ENCODE results near the gene PARD3B.

DNA sequence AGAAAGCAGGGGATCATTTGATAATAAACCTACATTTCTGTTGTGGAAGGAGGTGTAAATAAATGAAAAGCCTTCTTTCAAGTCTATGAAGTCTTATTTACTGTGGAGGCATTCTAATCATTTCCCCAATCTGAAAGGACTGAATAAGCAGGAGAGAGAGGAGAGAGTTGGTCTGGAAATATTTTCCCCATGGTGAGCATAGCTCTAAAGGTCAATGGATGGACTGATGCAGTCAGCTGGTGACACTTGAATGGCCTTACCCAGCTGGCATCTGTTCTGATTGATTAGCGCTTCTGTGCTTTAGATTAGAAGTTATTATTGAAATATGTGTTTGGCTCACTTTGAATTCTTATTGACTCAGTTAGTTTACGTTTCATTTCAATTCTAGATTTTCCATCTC is 122.7 kb downstream of the PARD3B start:
- TF ChIP-seq, protein P1, sequence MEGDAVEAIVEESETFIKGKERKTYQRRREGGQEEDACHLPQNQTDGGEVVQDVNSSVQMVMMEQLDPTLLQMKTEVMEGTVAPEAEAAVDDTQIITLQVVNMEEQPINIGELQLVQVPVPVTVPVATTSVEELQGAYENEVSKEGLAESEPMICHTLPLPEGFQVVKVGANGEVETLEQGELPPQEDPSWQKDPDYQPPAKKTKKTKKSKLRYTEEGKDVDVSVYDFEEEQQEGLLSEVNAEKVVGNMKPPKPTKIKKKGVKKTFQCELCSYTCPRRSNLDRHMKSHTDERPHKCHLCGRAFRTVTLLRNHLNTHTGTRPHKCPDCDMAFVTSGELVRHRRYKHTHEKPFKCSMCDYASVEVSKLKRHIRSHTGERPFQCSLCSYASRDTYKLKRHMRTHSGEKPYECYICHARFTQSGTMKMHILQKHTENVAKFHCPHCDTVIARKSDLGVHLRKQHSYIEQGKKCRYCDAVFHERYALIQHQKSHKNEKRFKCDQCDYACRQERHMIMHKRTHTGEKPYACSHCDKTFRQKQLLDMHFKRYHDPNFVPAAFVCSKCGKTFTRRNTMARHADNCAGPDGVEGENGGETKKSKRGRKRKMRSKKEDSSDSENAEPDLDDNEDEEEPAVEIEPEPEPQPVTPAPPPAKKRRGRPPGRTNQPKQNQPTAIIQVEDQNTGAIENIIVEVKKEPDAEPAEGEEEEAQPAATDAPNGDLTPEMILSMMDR (IDR thresholded peaks at IDR 0.05; ENCODE audit: low read length), result no peak
- TF ChIP-seq EZH2phosphoT487 (IDR thresholded peaks at IDR 0.05; ENCODE audit: low read length), result no peak

Measured in MM.1S (cell line).